Gastrocnemius medialis (tissue), 4 donors: ENCODE measurements around the gene STX11. TPM values are rescaled to one million over a fixed set of nuclear protein-coding genes. Genes with fewer than 3 reads are reported as not detected.
"Not testable (repeated sequence)": the region's sequence is repeated elsewhere in the genome, so short reads cannot be mapped to it uniquely, and the experiment has no call there.

Source experiments
- ATAC-seq, 2 donors: fragments of 150-250 bp; one replicate each; pipeline ENCODE4 v1.9.1; 2016
- DNase-seq, 2 donors: peaks; one replicate each; pipeline ENCODE4 v3.0.0-alpha.2; 2019
- H3K27ac ChIP-seq, 4 donors: fragments of 200-600 bp; sonication (generic); 1 replicate in 1 of 4; 2 replicates in 3 of 4; pipeline ENCODE4 v1.5.1; 2016 to 2018; ENCODE audit warnings: mild to moderate bottlenecking in 2 of 4, moderate library complexity in 1 of 4
- H3K27me3 ChIP-seq, 3 donors: fragments of 200-600 bp; sonication (generic) in 2 of 3; 1 replicate in 1 of 3; 2 replicates in 2 of 3; pipeline versions ENCODE4 v1.5.1 to v1.6.0; 2016 to 2019; ENCODE audit warnings: mild to moderate bottlenecking in 1 of 3, moderate library complexity in 1 of 3
- H3K36me3 ChIP-seq, 2 donors: fragments of 200-600 bp; sonication (generic) in 1 of 2; one replicate each; pipeline ENCODE4 v1.5.1; 2017 to 2018
- H3K4me1 ChIP-seq, 2 donors: fragments of 200-600 bp; sonication (generic) in 1 of 2; one replicate each; pipeline ENCODE4 v1.5.1; 2016 to 2017; ENCODE audit warnings: mild to moderate bottlenecking in 2 of 2
- H3K4me3 ChIP-seq, 4 donors: fragments of 200-600 bp; sonication (generic) in 3 of 4; 1 replicate in 1 of 4; 2 replicates in 3 of 4; pipeline ENCODE4 v1.5.1; 2016 to 2019; ENCODE audit warnings: mild to moderate bottlenecking in 2 of 4
- H3K9me3 ChIP-seq, 3 donors: fragments of 200-600 bp; sonication (generic) in 2 of 3; 1 replicate in 1 of 3; 2 replicates in 2 of 3; pipeline ENCODE4 v1.5.1; 2016 to 2019
- POLR2A ChIP-seq, 2 donors: fragments of 450-650 bp; IDR thresholded peaks; one replicate each; pipeline ENCODE4 v1.6.1; 2017; ENCODE audit warnings: antibody characterized with exemption in 2 of 2, mild to moderate bottlenecking in 2 of 2, moderate library complexity in 2 of 2
- in situ Hi-C, 4 donors: fragments of 200-750 bp; cut with MboI; loops; one replicate each; pipeline versions ENCODE4 v1.15.0 to v1.8.0; 2017; ENCODE audit warnings: low sequenced_read_pairs in 4 of 4
- intact Hi-C: fragments of 100-400 bp; cut with DNase I; formaldehyde crosslinking; loops from one replicate; pipeline ENCODE4 v1.15.1; 2023; ENCODE audit warnings: low total_unique reads
- total RNA-seq, 4 donors: library from RNA; depleted of rRNA; stranded (reverse); fragments of >200 nt; gene quantifications; one replicate each; pipeline versions ENCODE4 v1.1.0 to v1.2.3, GENCODE V29; 2016
- TF ChIP-seq, protein P1 (sequence below), 5 experiments: fragments of 450-650 bp in 3 of 5; fragments of 200-600 bp in 2 of 5; sonication (generic) in 2 of 5; IDR thresholded peaks in 4 of 5; conservative IDR thresholded peaks in 1 of 5; 1 replicate in 4 of 5; 2 replicates in 1 of 5; pipeline ENCODE4 v1.5.1; 2016 to 2019; ENCODE audit warnings: antibody characterized with exemption in 5 of 5, mild to moderate bottlenecking in 3 of 5, moderate library complexity in 3 of 5

STX11 gene
- total RNA-seq, 4 donors from 2014 or later: 2.0 to 5.2 (median 4.3) TPM

DNA sequence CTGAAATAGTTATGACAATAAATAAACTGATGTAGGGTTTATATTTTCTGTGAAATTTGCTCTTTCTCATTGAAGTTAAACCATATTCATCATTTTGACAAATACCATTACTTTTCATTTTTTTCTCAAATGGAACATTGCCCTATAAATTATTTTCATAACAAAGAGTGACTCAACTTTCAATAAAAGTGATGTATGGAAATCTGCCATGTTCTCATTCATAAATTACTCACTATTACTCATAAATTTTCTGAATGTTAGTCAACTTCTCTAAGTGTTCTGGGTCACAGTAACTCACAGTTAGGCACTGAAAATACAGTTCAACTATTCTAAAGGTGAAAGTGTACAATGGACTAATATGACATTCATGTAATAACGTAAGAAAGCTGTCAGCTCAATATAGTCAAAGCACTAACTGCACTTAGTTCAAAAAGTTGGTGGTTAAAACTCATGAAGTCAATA is 19.0 kb upstream of the STX11 start:
- Histone ChIP-seq H3K27ac (no peak overlapping the region), H3K9me3 (no peaks in the 10 kb centered on the region), H3K4me1 (no peaks in the 10 kb centered on the region), H3K27me3 (no peaks in the 10 kb centered on the region), H3K4me3 (no peak overlapping the region), H3K36me3 (no peaks in the 10 kb centered on the region)
- no peak for TF ChIP-seq POLR2A (IDR thresholded peaks at IDR 0.05)
- TF ChIP-seq, protein P1, sequence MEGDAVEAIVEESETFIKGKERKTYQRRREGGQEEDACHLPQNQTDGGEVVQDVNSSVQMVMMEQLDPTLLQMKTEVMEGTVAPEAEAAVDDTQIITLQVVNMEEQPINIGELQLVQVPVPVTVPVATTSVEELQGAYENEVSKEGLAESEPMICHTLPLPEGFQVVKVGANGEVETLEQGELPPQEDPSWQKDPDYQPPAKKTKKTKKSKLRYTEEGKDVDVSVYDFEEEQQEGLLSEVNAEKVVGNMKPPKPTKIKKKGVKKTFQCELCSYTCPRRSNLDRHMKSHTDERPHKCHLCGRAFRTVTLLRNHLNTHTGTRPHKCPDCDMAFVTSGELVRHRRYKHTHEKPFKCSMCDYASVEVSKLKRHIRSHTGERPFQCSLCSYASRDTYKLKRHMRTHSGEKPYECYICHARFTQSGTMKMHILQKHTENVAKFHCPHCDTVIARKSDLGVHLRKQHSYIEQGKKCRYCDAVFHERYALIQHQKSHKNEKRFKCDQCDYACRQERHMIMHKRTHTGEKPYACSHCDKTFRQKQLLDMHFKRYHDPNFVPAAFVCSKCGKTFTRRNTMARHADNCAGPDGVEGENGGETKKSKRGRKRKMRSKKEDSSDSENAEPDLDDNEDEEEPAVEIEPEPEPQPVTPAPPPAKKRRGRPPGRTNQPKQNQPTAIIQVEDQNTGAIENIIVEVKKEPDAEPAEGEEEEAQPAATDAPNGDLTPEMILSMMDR (IDR thresholded peaks at IDR 0.05 in 4 of 5, conservative IDR thresholded peaks at IDR 0.05 in 1 of 5): no peak
- intact Hi-C loops (no loop called here), in situ Hi-C loops (no loop called here)
- ATAC-seq (no peak), DNase-seq (no peak)

DNA sequence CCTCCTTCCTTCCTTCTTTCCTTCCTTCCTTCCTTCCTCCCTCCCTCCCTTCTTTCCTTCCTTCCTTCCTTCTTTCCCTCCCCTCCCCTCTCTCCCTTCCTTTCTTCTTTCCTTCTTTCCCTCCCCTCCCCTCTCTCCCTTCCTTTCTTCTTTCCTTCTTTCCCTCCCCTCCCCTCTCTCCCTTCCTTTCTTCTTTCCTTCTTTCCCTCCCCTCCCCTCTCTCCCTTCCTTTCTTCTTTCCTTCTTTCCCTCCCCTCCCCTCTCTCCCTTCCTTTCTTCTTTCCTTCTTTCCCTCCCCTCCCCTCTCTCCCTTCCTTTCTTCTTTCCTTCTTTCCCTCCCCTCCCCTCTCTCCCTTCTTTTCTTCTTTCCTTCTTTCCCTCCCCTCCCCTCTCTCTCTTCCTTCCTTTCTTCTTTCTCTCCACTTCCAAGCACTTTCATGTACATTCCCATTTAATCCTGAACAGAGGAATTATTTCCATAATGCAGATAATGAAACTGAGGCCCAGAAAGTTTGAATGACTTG is 18.1 kb upstream of the STX11 start:
- H3K36me3 ChIP-seq, DNase-seq, ATAC-seq, H3K4me3 ChIP-seq, in situ Hi-C loops, H3K4me1 ChIP-seq, H3K27ac ChIP-seq, H3K9me3 ChIP-seq, intact Hi-C loops, H3K27me3 ChIP-seq: not testable (repeated sequence)

DNA sequence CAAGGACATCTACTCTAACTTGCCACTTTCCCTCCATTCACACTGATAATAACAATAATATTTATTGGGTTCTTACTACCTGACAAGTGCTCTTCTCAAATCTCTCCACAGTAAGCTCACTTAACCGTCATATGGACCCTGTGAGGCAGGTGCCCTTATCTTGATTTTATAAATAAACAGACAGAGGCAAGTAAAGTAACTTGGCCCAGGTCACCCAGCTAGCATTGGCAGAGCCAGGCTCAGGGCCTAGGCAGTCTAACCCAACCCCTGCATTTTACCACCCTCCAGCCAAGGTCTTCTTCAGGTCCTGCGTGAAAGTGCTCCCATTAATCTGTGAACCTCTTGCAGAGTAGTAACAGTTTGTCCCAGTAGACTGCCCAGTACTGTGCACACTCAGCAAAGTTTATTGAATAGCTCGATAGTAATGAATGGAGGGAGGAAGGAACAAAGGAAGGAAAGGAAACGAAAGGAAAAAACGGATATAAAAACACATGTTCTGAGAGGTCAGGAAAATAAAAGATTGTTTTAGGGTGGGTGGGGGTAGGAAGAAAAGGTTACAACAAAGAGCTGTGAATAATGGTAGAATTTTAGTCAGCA is 17.0 kb upstream of the STX11 start:
- intact Hi-C loops: no loop called here

DNA sequence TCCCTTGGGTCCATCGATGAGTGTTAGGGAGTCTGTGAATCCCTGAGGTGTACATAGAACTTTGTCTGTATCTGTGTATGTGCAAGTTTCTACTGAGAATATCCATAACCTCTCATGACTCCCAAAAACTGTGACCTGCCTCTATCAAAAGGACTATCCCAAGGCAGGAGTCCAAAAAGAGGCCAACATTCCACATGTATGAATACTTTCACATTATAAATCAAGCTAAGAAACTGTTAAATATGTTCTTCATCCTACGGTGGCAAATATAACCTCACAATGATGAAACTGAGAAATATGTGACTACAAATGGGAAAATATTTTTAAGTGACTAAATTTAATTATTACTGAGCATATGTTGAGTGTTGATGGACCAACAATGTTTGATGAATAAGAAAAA is 16.1 kb upstream of the STX11 start:
- intact Hi-C loops: no loop called here
- Histone ChIP-seq H3K9me3 (no peaks in the 10 kb centered on the region), H3K4me1 (no peaks in the 10 kb centered on the region), H3K4me3 (no peak overlapping the region), H3K27ac (no peak overlapping the region), H3K36me3 (no peaks in the 10 kb centered on the region), H3K27me3 (no peaks in the 10 kb centered on the region)
- TF ChIP-seq, protein P1 (IDR thresholded peaks at IDR 0.05 in 4 of 5, conservative IDR thresholded peaks at IDR 0.05 in 1 of 5): no peak
- TF ChIP-seq POLR2A (IDR thresholded peaks at IDR 0.05): no peak
- in situ Hi-C loops: no loop called here
- no peak for ATAC-seq
- no peak for DNase-seq

More for the DNA sequence above, 17.0 kb upstream of the STX11 start:
- Histone ChIP-seq H3K36me3 (no peaks in the 10 kb centered on the region), H3K27ac (no peak overlapping the region), H3K27me3 (no peaks in the 10 kb centered on the region), H3K4me3 (no peak overlapping the region), H3K9me3 (no peaks in the 10 kb centered on the region), H3K4me1 (no peaks in the 10 kb centered on the region)
- in situ Hi-C loops: no loop called here
- no peak for ATAC-seq
- DNase-seq: no peak
- TF ChIP-seq, protein P1 (IDR thresholded peaks at IDR 0.05 in 4 of 5, conservative IDR thresholded peaks at IDR 0.05 in 1 of 5): no peak
- TF ChIP-seq POLR2A (IDR thresholded peaks at IDR 0.05): no peak

DNA sequence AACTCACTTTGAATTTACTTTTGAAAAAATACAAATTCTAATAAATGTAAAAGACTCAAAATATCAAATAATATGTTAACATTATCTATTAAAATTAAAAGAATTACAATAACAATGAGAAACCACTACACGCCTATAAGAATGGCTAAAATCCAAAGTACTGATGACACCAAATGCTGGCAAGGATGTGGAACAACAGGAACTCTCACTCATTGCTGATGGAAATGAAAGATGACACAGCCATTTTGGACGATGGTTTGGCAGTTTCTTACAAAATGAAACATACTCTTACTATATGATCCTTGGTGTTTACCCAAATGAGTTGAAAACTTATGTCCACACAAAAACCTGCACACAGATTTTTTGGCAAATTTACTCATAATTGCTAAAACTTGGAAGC is 15.6 kb upstream of the STX11 start:
- in situ Hi-C loops: no loop called here
- no peak overlapping the region for H3K4me3 ChIP-seq
- TF ChIP-seq, protein P1 (IDR thresholded peaks at IDR 0.05 in 4 of 5, conservative IDR thresholded peaks at IDR 0.05 in 1 of 5): no peak
- no peak for TF ChIP-seq POLR2A (IDR thresholded peaks at IDR 0.05)
- intact Hi-C loops: no loop called here
- DNase-seq: no peak
- H3K4me1 ChIP-seq: no peaks in the 10 kb centered on the region
- H3K27me3 ChIP-seq: no peaks in the 10 kb centered on the region
- H3K9me3 ChIP-seq: no peaks in the 10 kb centered on the region
- no peak for ATAC-seq
- H3K27ac ChIP-seq: no peak overlapping the region
- H3K36me3 ChIP-seq: no peaks in the 10 kb centered on the region
